H1 (cell line): ENCODE results near the gene POLR1B. TPM values are rescaled to one million over a fixed set of nuclear protein-coding genes. Genes with fewer than 3 reads are reported as not detected.

Experiments
- polyA plus RNA-seq, 7 experiments: library from polyadenylated mRNA; depleted of rRNA in 3 of 7; stranded (reverse) in 5 of 7; unstranded in 2 of 7; fragments of >200 nt in 5 of 7; fragments of 200-250 nt in 2 of 7; gene quantifications; 1 replicate in 5 of 7; 2 replicates in 1 of 7; 4 replicates in 1 of 7; pipeline versions ENCODE4 v1.2.1 to v1.2.3, GENCODE V29; 2011 to 2013; ENCODE audit warnings: missing spikeins in 2 of 7, mixed read lengths in 2 of 7
- total RNA-seq: library from RNA; stranded (reverse); fragmentation: NEBNext Ultra II Directional; extraction: Animal tissue kit (Norgen Biotek cat#: 25700); gene quantifications from 2 replicates; pipeline ENCODE4 v1.2.1, GENCODE V29; 2021
- TF ChIP-seq, protein P1 (sequence below), 3 experiments: IDR thresholded peaks; 1 replicate in 2 of 3; 2 replicates in 1 of 3; pipeline versions ENCODE4 v1.5.1 to v1.6.1; 2011; ENCODE audit warnings: low read length in 3 of 3, mild to moderate bottlenecking in 3 of 3, inconsistent platforms in 2 of 3, low read depth in 1 of 3, moderate library complexity in 1 of 3; ENCODE audit not compliant: insufficient read depth in 1 of 3; ENCODE audit errors: control extremely low read depth in 1 of 3

Gene POLR1B
- total and polyA plus RNA-seq, 2 of the 8 experiments (the other 6 are each of a cell fraction or from before 2014, with no cell fraction given), result 24.3 to 69.4 TPM

DNA sequence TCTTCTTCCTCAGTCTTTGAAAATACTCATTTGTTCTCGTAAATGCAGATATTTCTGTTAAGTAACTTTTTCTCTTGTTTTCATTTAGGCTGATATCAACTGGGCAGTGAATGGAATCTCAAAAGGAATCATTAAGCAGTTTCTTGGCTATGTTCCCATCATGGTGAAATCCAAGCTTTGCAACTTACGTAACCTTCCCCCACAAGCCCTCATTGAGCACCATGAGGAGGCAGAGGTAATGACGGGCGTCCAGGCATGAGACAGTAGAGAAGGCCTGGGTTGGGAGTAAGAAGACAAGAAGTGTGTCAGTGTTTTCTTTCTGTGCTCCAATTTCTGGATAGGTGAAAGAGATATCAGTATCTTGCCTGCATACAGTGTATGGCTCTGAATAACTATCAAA, 5.1 kb downstream of the POLR1B start (continued):
- TF ChIP-seq, protein P1, sequence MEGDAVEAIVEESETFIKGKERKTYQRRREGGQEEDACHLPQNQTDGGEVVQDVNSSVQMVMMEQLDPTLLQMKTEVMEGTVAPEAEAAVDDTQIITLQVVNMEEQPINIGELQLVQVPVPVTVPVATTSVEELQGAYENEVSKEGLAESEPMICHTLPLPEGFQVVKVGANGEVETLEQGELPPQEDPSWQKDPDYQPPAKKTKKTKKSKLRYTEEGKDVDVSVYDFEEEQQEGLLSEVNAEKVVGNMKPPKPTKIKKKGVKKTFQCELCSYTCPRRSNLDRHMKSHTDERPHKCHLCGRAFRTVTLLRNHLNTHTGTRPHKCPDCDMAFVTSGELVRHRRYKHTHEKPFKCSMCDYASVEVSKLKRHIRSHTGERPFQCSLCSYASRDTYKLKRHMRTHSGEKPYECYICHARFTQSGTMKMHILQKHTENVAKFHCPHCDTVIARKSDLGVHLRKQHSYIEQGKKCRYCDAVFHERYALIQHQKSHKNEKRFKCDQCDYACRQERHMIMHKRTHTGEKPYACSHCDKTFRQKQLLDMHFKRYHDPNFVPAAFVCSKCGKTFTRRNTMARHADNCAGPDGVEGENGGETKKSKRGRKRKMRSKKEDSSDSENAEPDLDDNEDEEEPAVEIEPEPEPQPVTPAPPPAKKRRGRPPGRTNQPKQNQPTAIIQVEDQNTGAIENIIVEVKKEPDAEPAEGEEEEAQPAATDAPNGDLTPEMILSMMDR (IDR thresholded peaks at IDR 0.05; ENCODE audit: control extremely low read depth in 1 of 3, insufficient read depth in 1 of 3, low read depth in 1 of 3, low read length in 3 of 3), result no peak
- TF ChIP-seq, all 59 proteins: peak for 0
